Hematopoietic multipotent progenitor cell treated with erythropoietin and hydrocortisone succinate and interleukin-3 and kit ligand, for 17 days (in vitro differentiated cells): ENCODE data around the gene NTRK3.
"Not testable (repeated sequence)": the region's sequence is repeated elsewhere in the genome, so short reads cannot be mapped to it uniquely, and the experiment has no call there.

ENCODE experiments used
- DNase-seq: peaks from one replicate; pipeline ENCODE4 v3.0.0-alpha.2; 2015; ENCODE audit warnings: low spot score

Gene NTRK3

DNA sequence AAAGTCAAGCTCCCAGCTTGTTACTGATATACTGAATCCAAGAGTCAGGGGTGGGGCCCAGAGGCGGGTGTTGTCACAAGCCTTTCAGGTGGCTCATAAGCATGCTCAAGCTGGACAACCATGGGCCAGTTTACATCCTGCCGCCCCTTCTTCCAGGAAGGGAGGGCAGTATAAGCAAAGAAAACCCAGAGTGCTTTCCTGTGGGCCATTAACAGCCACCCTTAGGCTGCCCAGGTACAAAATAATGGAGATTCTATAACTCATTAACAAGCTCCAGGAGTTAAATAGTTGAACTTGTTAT lies 183.2 kb downstream of the NTRK3 start:
- DNase-seq = no peak

DNA sequence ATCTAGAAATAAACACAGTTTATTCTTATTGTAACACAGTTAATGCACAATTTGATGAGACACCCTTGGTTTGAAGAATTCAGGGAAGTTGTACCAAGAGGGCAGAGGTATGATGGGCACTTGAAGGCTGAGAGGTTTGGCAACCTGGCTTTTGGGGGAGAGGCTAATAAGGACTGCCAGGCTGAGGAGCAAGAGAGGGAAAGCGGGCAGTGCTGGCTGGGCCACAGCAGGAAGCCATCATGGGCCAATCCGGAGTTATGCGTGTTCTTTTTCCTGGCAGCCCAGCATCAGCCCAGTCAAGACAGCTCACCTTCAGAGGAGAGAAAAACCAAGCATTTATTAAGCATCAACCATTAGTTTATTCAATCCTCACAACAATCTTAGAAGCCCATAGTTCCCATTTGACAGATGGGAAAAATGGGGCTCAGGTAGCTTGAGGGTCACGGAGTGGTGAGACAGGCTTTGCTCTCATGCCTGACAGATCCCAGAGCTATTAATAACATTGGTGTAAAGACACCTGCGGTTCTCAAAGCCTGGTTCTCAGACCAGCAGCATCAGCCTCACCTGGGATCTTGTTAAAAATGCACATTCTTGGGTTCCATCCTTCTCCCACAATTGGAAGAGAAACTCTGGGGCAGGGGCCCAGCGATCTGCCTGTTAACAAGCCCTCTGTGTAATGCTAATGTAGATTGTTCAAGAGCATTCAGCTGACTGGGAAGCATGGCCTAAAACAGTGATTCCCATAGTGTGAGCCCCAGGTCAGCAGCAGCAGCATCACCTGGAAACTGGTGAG lies 183.7 kb downstream of the NTRK3 start:
- DNase-seq = no peak

DNA sequence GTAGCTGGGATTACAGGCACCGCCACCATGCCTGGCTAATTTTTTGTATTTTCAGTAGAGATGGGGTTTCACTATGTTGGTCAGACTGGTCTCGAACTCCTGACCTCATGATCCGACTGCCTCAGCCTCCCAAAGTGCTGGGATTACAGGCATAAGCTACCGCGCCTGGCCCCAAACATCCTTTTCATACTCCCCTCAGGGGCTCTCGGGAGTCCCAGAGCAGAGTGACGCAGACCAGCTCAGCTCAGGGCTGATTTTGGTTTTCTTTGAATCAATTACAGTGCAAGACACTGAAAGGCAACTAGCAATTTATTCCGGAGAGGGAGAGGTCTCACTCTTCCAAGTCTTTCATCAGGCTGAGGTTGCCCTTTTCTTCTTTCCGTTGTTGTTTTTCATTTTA lies 184.4 kb downstream of the NTRK3 start:
- DNase-seq = not testable (repeated sequence)

DNA sequence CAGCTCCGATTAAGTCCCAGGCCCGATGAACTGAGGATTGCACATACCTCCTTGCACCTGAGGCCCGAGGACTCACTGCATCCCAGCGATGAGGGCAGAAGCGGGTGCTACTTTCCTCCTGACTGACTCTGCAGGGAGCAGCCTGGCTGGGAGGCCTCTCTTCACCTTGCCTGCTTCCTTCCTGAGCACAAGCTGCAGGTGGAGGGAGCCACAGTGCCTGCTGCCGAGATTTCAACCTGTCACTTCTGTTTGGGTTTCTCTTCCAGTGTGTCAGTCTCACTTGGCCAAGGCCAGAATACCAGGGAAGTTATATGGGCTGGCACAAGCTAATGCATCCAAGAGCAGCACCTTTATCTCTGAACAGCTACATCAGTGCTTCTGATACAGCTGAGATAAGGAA lies 185.4 kb downstream of the NTRK3 start:
- no peak for DNase-seq

DNA sequence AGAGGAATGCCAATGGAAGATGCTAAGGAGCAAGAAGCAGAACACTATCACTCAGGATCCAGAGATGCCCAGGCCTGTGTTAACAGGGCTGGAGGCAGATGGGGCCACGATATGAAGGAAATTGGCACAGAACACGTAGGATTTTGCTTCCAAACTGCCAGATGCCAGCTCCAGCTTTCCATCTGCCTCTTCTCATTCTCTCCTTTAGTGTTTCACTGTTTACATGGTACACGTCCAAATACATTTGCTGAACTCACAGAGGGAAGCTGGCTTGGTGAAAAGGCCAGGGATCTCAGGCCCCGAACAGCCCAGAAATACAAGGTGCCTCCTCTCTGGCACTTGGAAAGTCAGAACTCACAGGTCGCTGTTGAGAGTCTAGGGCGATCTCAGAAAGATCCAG lies 187.0 kb downstream of the NTRK3 start:
- no peak for DNase-seq

DNA sequence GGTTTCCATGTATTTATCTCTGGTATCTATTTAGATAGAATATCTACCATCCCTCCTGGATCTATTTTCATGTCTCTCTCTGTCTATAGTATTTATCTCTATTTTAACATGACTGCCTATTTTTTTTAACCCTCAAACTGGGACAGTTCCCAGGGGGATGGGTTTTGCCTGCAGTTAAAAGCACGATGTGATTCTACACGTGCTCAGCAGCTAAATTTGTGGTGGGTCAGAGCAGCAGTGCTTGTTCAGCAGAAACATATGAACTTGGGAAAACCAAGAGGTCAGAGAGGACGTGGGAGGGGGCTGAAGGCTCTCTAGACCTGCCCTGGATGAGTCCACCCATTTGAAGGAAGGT lies 189.2 kb downstream of the NTRK3 start:
- DNase-seq = no peak

DNA sequence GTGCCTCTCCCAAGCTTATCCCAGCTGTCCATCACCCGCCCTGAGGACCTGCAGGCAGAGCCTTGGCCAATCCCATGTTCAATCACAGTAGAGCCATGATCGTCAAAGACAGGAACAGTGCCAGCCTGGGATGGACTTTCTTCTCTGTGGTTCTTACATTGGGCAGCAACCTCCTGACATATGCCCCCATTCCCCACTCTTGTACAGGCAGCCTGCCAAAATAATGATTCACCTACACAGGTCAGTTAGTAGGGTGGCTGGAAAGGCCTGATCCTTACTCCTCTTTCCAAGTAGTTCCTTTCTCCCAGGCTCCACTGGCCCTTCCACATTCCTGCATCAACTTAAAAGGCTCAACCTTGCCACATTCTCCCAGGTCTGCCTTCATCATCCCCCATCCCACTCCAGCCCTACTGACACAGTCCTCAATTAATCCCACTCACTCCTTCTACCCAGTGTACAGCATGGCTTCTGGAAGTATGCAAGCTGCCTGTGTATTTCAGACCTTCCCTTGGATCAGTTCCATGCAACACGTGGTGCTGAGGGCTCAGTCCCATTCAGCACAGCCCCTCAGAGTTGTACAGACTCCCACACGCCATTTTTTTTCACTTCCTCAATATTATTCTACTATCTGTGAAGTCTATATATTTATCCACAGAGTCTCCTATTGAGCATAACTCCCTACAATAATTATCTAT lies 189.8 kb downstream of the NTRK3 start:
- DNase-seq = no peak

DNA sequence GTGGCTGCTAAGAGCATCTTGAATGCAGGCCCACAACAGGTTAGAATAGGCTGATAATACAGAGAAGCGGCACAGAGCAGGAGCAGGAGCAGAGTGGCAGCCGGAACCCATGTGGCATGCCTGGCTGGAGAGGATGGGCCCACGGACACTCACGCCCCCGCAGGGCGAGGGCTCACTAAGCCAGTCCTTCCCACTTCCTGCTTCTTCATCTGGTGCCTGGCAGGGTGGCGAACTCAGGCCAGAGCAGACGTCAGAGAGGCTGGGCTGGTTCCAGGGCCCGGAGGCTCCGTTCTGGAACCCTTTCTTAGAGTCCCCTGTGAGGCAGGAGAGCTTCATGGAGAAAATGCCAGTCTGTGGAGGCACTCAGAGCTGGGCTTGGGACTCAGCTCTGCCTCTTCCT lies 195.1 kb downstream of the NTRK3 start:
- no peak for DNase-seq

DNA sequence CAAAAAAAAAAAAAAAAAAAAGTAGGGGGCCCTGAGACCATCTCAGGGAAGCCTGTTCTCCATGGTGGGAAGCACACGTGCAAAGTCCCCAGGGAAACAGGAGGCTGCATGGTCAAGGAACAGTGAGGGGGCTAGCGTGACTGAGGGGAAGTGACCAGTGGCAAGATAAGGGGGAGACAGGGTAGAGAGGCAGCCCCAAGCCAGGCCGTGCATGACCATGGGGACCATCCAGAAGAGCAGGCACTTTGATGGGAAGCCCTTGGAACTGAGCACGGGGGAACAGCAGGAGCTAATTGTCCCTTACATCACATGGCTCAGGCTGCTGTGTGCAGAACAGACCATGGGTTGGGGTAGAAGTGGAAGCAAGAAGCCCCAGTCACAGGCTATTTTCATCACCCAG lies 196.2 kb downstream of the NTRK3 start:
- no peak for DNase-seq

DNA sequence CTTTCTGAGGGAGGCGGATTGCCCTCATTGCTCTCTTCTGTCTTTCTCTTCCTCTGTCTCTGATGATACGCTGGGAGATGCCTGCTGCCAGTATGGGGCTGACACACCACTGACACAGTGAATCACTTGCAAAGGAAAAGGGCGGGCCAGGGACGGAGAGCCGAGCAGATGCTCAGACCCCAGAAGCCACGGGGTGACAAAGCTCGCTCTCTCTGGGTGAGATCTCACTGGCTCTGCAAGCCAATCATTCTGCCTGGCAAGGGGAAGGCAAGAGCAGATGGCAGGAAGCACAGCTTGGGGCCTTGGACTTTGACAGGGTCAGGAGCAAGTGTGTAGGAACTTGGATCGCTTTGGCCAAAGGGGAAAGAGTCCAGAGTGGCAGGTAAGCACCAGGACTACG lies 198.7 kb downstream of the NTRK3 start:
- no peak for DNase-seq

DNA sequence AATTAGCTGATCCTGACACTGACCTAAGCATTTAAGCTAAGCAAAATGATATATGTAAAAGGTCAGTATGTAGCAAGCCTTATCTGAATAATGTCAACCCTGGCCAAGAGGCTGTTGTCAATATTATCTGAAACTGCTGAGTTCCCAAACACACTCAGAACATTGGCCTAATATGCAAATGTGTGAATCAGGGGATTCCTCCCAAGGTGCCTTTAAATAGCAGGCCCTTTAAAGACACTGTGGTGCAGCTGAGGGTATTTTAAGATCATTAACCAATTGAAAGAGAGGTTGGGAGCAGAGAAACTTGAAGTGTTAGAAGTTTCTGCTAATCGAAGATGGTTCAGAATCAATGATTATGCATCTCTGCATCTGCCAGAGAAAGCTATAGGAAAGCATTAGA lies 207.0 kb downstream of the NTRK3 start:
- no peak for DNase-seq

DNA sequence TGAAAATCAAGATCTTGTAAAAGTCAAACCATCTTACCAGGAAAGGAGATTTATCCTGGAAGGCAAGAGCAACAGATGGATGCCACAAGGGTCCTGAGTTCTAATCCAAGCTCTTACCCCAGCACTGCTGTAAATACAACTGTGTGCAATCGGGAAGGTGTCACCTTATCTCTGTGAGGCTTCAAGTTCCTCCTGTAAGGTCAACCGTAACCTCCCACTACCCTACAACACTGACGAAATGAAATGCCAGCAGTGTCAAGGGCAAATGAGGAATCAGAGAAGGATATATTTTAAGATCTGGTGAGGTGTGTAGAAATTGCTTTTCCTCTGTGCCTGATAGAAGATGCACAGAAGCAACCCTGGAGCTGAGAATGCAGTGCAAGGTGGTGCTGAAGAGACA lies 207.8 kb downstream of the NTRK3 start:
- DNase-seq = no peak

DNA sequence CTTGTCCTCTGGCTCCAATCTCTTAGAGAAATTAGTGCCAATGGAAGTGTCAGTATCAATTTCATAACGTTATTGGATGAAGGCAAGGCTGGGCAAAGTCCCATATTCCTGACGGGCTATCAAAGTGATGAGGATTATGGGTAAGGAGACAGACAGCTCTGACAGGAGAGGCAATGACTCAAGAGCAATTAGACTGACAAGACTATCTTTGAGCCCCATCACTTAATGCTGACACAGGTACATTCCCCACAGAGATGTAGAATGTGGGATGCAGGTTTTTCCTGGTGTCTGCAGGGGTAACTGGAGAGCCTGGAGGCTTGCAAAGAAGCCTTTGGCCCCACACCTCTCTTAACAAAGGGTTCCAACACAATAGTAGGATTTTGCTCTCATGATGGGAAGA lies 208.3 kb downstream of the NTRK3 start:
- DNase-seq = no peak

DNA sequence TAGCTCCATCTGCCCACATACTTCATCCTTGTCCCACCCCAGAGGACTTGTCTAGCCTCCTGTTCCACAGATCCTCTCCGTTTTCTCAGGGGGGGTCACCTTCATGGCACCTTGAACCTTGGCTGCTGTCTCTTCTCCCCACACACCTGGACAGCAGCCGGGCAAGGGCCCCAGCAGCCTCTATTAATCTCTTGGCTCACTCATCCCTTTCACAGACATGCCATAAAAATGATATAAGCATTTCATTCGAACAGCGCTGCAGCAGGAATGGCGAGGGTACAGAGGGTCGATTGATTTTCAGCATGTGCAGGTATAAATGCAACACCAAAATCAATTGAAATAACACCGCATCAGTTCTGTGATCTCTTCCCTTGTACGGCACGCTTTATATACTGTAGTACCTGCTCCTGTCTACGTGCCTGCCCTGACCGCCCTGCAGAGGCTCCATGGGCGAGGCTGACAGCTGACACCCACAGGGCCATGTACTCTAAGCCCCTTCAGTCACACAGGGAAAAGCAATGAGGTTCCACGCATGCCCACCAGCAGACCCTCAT lies 209.9 kb downstream of the NTRK3 start:
- DNase-seq = no peak

DNA sequence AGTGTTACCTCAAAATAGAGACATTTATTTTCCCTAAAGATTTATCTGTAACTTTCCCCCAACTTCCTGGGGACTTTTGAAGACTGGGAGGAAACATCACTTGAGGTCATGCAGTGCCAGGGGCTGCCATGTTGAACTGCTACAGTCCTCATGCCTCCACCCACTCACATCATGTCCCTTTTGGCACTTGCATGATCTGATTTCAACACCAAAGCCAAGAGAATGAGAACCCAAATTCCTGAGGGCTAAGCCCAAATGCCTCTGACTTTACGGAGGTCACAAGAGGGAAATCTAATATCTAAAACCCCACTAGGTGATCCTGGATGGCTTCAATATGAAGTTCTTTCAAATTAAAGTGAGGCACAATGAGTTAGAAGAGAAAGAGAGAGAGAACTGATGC lies 213.1 kb downstream of the NTRK3 start:
- no peak for DNase-seq

DNA sequence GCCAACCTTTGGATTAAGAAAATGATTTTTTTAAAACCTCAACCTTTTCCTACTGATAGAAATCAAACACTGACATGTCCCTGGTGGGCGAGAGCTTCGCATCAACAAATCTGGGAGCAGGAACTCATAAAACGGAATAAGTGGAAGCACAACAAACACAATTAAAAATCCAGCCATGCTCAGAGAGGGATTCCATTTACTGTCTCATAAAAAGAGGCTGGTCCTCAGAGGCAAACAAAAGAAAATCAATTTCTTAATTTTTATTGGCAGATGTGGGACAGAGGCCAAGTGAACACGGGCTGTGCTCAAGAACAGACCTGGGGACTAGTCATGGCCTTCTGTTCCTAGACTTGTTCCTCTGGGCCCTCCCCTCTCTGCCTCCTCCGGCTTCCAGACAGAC lies 214.5 kb downstream of the NTRK3 start:
- no peak for DNase-seq

DNA sequence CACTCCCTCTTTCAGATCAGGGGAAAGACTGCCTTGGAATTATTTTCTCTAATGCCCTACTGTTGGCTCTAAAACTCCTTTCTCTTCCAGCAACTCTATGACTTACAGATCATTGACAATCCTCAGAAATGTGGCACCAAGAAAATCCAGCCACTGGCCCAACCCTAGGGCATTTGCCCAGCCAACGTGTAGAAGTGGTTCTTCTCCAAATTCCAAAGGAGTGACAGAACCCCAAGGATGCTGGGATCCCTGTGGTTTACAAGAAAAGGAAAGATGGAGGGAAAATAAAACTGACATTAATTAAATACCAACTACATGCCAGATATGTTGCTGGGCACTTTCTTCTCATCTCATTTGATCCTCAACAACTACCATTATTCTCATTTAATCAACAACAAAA lies 216.0 kb downstream of the NTRK3 start:
- no peak for DNase-seq

DNA sequence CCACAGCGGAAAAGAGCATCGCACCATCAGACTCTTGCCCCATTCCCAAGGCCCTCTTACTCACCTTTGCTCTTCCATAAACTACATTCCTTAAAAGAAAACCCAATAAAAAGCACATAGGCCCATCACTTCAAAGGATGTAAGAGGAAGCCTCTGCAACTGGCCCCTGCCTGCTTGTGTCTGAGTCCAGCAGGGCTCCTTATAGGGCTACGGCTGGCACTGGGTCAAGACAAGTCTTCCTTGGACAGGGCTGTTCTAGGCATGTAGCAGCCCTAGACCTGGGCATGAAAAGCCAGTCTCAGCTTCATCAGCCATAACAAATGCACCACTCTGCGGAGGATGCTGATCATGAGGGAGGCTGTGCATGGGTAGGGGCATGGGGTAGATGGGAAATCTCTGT lies 218.3 kb downstream of the NTRK3 start:
- no peak for DNase-seq

DNA sequence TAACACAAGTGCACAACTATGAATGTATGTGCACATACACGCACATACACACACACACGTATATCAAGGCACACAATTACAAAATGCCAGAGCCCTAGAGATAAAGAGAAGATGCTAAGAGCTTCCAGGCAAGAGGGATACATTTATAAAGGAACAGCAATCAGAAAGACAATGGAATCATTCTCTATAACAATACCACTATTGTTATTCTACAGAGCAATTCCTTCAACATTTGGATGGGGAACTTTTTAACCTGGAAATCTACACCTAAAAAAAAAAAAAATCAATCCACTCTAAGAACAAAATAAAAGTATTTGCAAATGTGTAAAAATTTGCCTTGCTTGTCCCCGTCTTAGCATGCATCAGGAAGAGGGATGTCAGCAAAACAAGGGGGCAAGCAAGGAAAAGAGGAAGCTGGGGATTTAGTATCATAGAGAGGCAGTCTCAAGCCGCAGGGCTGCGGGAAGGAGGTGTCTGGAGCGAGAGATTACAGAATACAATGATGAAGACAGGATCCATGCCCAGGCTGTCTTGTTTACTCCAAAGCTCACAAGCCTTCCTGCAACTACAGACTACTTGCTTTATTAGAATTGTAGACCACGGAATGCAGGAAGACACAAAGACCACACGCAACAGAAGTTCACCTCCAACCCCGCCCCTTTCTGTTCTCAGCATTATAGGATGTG lies 220.2 kb downstream of the NTRK3 start:
- no peak for DNase-seq

DNA sequence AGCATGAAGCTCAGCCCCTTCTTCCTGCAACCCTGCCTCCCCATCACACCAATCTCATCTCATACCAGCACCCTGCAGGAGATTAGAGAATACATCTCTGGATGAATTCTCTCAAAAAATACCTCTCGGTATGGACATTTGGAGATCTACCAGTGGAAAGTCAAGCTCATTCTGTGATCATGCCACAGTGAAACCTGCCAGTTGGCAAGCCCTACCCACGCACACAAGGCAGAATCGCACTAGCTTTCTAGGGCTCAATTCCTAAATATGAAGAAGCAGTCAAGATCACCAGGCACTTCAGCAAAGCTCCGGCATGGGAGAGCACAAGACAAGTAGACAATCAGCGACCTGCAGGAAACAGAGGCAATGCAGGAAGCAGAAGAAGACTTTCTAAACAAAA lies 221.2 kb downstream of the NTRK3 start:
- DNase-seq = no peak

DNA sequence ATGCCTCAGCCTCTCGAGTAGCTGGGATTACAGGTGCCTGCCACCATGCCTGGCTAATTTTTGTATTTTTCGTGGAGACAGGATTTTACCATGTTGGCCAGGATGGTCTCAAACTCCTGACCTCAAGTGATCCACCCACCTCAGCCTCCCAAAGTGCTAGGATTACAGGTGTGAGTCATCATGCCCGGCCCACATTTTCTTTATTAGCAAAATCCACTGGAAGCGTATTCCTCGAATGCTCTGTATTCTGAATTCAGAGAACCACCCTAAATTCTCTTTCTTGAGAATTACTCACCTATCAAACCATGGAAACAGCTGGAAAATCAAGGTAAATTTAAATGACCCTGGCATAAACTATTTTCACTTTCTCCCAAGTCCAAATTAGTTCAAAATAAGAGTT lies 223.1 kb downstream of the NTRK3 start:
- not testable (repeated sequence) for DNase-seq

DNA sequence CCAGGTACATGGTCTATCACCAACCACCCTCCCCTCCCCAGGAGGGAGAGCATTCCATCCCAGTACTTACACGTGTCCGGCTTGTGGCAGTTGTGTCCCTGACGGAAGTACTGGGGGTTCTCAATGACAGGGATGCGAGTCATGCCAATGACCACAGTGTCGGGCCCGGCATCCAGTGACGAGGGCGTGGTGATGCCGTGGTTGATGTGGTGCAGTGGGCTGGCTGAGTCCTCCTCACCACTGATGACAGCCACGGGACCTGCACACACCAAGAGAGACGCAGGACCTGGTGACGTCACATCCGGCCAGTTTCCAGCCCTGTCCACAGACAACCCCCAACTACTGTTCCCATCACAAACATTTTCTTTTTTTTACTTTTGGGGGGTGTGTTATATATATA lies 223.8 kb downstream of the NTRK3 start:
- DNase-seq = no peak

DNA sequence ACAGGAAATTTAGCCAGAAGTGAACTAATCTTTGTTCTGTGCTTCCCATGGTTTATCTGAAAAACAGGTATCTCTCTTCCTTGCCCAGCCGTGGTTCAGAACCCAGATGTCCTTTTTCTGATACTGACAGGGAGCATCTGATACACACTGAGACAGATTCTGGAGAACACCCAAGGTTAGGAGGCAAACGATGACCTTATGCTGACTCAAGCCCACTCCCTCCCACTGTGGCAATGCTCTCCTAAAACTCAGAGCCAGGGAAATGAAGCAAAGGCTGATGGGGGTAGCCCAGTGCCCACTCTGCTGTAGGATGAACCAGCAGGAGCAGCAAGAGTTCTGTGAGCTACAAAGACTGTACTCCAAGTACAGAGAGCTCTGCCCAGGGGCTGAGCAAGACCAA lies 225.1 kb downstream of the NTRK3 start:
- no peak for DNase-seq
